HG02798 (cell line): Measurements from ENCODE around the gene RSF1.
"Not testable (repeated sequence)": the region's sequence is repeated elsewhere in the genome, so short reads cannot be mapped to it uniquely, and the experiment has no call there.

Source experiments
- ATAC-seq: cut with Tn5 transposase; IDR thresholded peaks from one replicate; pipeline ENCODE4 v1.9.1; 2021; ENCODE audit warnings: mild to moderate bottlenecking; ENCODE audit not compliant: unreplicated experiment, poor library complexity

RSF1 gene

DNA sequence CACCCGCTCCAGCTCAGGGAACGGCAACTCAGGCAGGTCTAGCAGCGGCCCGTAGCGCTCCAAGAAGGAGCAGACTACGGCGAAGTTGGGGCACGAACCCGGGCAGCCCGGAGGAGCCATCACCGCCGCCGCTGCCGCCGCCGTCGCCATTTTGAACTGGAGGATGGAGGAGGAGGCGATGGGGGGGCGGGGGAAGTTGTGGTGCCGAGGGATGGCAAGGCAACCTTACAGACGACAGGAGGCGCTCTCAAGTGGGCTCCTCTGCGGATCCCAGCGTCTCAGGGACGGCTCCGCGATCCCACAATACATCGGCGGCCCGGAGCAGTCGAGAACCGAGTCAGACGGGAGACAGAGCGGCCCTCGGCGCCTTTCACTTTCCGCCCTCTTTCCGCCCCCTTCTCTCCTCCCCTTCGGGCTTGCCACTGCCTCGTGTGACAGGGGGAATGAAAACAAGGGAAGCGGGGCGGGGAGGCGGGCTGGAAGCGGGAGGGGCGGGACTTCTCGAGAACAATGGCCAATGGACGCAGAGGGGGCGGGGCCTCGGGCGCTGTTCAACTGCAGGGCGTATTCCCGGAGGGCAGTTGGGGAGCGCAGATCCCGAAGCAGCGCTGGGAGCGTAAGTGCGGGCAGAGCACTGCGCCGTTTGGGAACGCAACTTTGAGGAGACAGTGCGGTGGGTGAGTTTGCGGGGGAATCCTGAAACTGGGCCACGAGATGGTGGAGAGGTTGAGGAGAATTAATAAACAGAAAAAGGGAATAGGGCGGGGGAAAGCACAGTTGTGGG lies at the start of gene RSF1, which contains the start of gene AAMDC:
TSS of gene RSF1 (minus strand) at position 158 of the 784 bp plus-strand sequence. CDS start at position 150, 8 bp downstream.
TSS of gene AAMDC (plus strand) at position 580 of the 784 bp plus-strand sequence. CDS start 21,353 bp downstream, outside the sequence.
- peak; percentile 89 for ATAC-seq

GRCh38 chr11:77868744-77869143 lies 48.2 kb upstream of the RSF1 start:
- no peak for ATAC-seq

- no peak for ATAC-seq
Measured at GRCh38 chr11:77866336-77866735, 45.8 kb upstream of the RSF1 start.

DNA sequence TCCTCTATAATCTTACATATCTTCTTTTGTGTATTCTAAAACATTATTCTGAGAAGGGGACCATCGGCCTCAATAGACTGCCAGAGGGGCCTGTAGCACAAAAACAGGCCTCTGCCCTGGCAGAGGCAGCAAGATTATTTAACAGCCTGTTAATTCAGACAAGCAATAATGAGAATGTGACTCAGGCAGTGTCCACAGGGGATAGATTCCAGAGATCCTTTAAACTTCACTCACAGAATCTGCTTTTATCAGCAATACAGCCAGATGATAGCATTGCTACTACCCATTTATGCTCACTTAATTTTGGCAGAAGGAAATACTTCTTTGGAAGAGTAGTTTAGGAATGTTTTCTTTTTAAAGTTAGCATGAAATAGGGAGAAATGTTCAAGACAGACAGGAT lies 45.3 kb upstream of the RSF1 start:
- ATAC-seq = no peak

DNA sequence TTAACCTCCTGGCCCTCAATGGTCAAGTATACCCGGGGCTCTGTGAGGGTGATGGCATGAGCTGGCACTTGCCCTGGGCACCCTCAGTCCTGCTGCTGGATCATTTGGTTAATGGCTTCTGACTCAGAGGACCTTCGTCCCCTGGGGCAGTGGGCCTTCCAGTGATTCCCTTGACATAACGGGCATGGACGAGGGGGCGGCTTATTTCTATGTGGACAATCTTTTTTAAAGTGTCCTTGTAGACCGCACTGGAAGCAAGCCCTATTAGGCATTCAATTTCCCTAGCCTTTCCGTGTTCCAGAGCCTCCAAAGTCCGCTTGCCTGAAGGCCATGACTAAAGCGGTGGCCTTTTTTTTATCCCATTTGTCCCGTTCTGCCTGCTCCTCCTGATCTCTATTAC lies 40.9 kb upstream of the RSF1 start:
- not testable (repeated sequence) for ATAC-seq

- not testable (repeated sequence) for ATAC-seq
Measured at GRCh38 chr11:77857906-77858457, 37.5 kb upstream of the RSF1 start.

DNA sequence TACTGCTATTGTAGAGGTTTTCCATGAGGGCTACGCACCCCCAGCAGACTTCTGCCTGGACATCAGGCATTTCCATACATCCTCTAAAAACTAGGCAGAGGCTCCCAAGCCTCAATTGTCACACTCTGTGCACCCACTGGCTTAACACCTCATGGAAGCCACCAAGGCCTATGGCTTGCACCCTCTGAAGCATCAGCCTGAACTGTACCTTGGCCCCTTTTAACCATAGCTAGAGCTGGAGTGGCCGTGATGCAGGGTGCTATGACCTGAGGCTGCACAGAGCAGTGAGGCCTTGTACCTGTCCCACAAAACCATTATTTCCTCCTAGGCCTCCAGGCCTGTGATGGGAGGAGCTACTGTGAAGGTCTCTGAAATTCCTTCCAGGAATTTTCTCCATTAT lies 34.3 kb upstream of the RSF1 start:
- no peak for ATAC-seq

- no peak for ATAC-seq
Measured at GRCh38 chr11:77851503-77851902, 31.0 kb upstream of the RSF1 start.

DNA sequence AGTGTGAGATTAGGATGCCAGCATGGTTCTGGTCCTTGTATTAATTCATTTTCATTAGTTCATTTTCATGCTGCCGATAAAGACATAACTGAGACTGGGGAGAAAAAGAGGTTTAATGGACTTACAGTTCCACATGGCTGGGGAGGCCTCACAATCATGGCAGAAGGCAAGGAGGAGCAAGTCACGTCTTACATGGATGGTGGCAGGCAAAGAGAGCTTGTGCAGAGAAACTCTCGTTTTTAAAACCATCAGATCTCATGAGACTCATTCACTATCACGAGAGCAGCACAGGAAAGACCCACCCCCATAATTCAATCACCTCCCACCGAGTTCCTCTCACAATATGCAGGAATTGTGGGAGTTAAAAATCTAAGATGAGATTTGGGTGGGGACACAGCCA lies 23.2 kb upstream of the RSF1 start:
- ATAC-seq = not testable (repeated sequence)

DNA sequence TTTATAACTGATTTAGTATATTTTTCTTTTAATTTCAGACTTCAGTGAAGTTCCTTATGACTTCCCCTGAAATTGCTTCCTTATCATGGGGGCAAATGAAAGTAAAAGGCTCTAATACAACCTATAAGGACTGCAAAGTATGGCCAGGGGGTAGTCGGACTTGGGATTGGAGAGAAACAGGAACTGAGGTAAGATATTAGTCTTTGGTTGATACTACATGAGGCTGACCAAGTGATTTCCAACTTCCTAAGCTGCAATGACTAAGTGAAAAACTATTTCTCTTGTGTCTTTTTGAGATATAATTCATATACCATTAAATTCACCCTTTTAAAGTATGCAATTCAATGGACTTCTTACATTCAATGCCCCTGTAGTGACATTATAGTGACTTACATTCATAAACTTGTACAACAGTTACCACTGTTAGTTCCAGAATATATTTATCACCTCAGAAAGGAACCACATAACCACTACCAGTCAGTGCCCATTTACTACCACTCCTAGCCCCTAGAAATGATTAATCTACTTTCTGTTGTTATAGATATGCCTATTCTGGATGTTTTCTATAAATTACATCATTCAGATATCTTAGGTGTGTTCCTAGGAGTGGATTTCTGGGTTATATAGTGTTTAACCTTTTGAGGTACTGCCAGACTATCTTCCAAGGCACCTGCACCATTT lies 22.1 kb upstream of the RSF1 start:
- no peak for ATAC-seq

DNA sequence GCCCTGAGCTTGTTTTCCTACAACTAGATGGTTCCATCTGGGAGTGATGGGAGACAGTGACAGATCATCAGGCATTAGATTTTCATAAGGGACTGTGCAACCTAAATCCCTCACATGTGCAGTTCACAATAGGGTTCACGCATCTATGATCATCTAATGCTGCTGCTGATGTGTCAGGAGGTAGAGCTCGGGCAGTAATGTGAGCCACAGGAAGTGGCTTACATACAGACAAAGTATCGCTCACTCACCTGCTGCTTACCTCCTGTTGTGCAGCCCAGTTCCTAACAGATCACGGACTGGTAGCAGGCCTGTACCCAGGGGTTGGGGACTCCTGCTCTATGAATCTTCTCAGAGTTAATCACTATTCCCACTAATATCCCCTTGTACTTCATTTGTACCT lies 12.8 kb upstream of the RSF1 start:
- ATAC-seq = no peak

DNA sequence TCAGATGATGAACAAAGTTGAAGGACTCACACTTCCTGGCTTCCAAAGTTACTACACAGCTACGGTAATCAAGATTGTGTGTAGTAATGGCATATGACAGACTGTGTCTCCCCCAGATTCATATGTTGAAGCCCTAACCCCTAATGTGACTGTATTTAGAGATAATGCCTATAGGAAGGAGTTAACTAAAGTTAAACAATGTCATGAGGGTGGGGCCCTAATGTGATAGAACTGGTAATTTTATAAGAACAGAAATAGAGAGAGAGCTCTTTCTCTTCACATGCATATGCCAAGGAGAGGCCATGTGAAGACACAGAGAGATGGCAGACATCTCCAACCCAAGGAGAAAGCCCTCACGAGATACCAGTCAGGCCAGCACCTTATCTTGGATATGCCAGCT lies 8.4 kb upstream of the RSF1 start:
- no peak for ATAC-seq

DNA sequence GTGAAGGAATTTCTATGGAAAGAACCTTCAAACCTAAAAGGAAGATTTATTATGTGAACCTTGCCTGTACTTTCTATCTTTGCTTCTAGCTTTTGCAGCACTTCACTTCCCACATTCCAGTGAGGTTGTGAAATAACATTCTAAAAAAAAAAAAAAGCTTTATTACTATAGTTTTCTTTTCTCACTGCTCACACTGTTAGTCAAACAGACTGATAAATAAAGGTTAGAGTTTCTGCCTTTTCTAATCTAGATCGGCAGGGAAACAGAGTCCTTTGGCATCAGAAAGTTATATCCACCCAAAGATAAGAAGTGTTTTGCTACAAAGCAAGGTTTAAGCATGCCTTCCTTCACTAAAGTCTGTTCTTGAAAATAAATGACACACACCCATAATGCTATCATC lies 3.3 kb upstream of the RSF1 start:
- ATAC-seq = no peak

- not testable (repeated sequence) for ATAC-seq
Measured at GRCh38 chr11:77822126-77822525, 1.6 kb upstream of the RSF1 start.

DNA sequence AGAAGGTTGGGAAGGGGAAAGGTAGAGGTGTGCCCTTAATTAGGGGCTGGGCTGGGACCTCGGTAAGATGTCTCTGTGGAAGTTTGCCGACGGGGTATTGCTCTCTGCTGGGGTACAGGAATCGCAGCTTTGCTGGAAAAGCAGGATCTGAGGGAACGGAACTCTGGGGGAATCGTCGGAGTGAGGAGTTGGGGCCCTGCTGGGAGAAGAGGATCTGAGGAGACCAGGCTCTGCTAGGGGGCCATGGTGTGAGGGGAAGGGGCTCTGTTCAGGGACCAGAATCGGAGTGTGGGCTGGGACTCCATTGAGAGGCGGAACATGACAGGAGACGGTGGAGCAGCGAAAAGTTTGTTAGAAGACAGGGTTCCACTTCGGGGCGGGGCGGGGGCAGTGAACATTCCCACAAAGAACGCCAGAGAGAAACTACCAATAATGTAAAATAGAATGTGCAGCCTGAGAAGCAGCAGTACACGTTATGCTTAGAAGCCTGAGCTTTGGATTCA lies 878 bp upstream of the RSF1 start:
- ATAC-seq = no peak

GRCh38 chr11:77819921-77820564 lies 479 bp downstream of the RSF1 start:
- peak; percentile 18 for ATAC-seq

DNA sequence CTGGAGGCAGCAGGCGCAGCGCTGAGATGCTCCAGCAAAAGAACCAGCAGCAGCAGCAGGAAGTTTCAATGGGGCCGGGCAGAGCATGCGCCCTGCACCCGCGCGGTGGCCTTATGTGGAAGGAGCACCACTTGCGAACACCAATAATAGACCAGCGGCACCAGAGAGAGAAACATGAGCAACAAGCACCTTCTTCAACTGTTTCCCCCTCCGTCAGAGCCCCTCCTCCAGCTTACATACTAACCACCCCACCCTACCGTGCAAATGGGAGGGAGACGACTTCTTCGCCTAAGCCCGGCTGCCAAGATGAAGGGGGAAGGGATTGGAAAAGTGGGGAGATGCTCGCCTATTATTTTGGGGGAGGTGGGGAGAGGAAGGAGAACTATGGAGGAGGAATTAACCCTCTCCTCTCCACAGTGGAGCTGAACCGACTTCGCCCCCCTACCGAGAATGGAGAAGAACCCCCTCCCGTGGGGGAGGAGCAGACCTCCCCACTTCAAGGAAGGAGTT lies 1.1 kb downstream of the RSF1 start:
- ATAC-seq = peak; percentile 54

DNA sequence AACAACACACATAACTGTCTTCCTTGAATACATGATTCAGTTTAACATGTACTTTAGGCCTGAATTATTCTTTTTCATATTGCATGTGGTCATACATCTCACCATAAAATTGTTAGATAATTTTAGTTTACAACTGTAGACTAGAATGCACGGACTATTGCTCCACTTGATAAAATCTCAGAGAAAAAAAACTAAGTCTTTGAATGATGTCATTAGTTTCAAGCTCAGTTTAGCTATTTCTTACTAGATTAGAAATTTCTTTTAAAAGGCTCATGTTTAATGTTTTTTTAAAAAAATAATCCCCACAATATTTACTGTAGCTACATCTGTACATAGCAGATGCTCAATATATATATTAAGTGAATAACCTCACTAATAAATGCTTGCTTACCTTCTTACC lies 5.1 kb downstream of the RSF1 start:
- ATAC-seq = no peak

- no peak for ATAC-seq
Measured at GRCh38 chr11:77814848-77815247, 5.7 kb downstream of the RSF1 start.

DNA sequence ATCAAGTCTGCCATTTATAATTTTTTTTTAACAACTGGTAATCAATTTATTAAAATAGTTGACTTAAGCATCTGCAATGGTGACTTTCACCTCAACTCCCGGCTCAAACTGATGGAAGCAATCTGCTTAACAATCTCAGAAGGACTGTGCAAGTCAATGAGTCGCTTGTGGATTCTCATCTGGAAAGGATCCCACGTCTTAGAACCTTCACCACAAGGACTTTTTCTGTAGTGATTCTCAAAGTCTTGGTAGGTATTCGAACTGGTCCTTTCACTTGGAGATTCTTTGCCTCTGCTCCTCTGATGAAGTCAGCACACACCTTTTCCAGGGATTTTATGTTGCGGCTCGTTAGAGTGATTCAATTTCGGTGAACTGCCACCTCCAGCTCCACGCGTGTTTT lies 7.3 kb downstream of the RSF1 start:
- ATAC-seq = no peak
